HCT116 (cell line): ENCODE measurements around the gene STUM.

ENCODE experiments used
- CEBPB ChIP-seq: IDR thresholded peaks from 2 replicates; pipeline ENCODE4 v1.6.1; 2012; ENCODE audit warnings: low read depth
- EGR1 ChIP-seq: IDR thresholded peaks from 2 replicates; pipeline ENCODE4 v1.6.1; 2012; ENCODE audit warnings: low read depth
- POLR2AphosphoS5 ChIP-seq: IDR thresholded peaks from 2 replicates; pipeline ENCODE4 v1.6.1; 2011; ENCODE audit warnings: mild to moderate bottlenecking, low read depth, low read length, moderate library complexity
- SP1 ChIP-seq: IDR thresholded peaks from 2 replicates; pipeline ENCODE4 v1.6.1; 2012; ENCODE audit warnings: low read depth
- SRF ChIP-seq: IDR thresholded peaks from 2 replicates; pipeline ENCODE4 v1.6.1; 2012; ENCODE audit warnings: low read depth
- TF ChIP-seq, protein P1 (sequence below), 3 experiments: fragments of 200-600 bp in 1 of 3; sonication (generic) in 1 of 3; IDR thresholded peaks in 2 of 3; conservative IDR thresholded peaks in 1 of 3; 2 replicates each; pipeline ENCODE4 v1.5.1; 2012 to 2017; ENCODE audit warnings: low read depth in 2 of 3, low read length in 2 of 3, antibody characterized with exemption in 1 of 3, borderline replicate concordance in 1 of 3, control low read depth in 1 of 3, mild to moderate bottlenecking in 1 of 3, mixed read lengths in 1 of 3, mixed run types in 1 of 3, moderate library complexity in 1 of 3; ENCODE audit not compliant: insufficient read depth in 1 of 3
- TF ChIP-seq, protein P2 (sequence below): IDR thresholded peaks from 2 replicates; pipeline ENCODE4 v1.6.1; 2012

DNA sequence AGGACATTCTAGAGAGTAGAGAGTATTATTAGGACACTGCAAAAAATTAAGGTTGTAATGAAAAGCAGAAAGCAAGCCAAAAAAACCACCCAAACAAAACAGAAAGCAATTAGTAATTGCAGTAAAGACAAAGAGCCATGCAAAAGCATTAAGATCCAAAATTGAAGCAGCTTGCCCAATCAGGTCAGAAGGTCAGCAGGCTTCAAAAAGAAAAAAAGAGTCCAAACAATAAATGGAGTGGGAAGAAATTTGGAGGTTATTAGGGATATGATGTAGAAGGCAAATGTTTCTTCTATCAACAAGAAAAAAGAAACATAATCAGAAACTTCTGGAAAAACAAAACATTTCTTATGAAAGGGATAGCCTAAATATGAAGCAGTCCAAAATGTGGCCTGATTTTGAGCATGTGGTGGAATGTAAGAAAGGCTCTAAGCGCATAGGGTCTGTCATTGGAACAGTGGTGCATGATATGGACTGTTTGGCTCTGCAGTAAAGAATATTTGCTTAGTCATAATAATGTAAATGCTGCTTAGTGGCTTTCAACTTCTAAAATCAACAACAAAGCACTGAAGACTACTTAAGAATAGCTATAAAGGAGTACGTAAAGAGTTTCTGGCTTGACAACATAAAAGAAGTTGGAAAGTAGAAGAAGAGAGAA, 4.8 kb downstream of the STUM start:
- TF ChIP-seq, protein P1, sequence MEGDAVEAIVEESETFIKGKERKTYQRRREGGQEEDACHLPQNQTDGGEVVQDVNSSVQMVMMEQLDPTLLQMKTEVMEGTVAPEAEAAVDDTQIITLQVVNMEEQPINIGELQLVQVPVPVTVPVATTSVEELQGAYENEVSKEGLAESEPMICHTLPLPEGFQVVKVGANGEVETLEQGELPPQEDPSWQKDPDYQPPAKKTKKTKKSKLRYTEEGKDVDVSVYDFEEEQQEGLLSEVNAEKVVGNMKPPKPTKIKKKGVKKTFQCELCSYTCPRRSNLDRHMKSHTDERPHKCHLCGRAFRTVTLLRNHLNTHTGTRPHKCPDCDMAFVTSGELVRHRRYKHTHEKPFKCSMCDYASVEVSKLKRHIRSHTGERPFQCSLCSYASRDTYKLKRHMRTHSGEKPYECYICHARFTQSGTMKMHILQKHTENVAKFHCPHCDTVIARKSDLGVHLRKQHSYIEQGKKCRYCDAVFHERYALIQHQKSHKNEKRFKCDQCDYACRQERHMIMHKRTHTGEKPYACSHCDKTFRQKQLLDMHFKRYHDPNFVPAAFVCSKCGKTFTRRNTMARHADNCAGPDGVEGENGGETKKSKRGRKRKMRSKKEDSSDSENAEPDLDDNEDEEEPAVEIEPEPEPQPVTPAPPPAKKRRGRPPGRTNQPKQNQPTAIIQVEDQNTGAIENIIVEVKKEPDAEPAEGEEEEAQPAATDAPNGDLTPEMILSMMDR (IDR thresholded peaks at IDR 0.05 in 2 of 3, conservative IDR thresholded peaks at IDR 0.05 in 1 of 3; ENCODE audit: borderline replicate concordance in 1 of 3, insufficient read depth in 1 of 3, low read depth in 2 of 3, low read length in 2 of 3): no peak
- TF ChIP-seq CEBPB (no peak), POLR2AphosphoS5 (no peak), SRF (no peak), SP1 (no peak), EGR1 (no peak)
- TF ChIP-seq, protein P2, sequence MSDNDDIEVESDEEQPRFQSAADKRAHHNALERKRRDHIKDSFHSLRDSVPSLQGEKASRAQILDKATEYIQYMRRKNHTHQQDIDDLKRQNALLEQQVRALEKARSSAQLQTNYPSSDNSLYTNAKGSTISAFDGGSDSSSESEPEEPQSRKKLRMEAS: no peak
